HepG2 (cell line): ENCODE results near the gene FAM169A. TPM values are rescaled to one million over a fixed set of nuclear protein-coding genes. Genes with fewer than 3 reads are reported as not detected.
A peak's percentile ranks its signal among the peaks of the same experiment; 100 is the strongest.

Source experiments
- DPF2 ChIP-seq: sonication (generic); formaldehyde crosslinking; IDR thresholded peaks from 2 replicates; pipeline ENCODE4 v1.4.0; 2020; ENCODE audit warnings: mild to moderate bottlenecking, low read depth, missing genetic modification reagents, borderline replicate concordance
- ISX ChIP-seq: sonication (generic); formaldehyde crosslinking; conservative IDR thresholded peaks from 2 replicates; pipeline ENCODE4 v1.5.0; 2020; ENCODE audit warnings: missing genetic modification reagents
- KDM6A ChIP-seq: IDR thresholded peaks from 2 replicates; pipeline ENCODE4 v1.6.1; 2016; ENCODE audit warnings: low read depth
- POLR2G ChIP-seq: fragments of 200-400 bp; formaldehyde crosslinking; IDR thresholded peaks from 2 replicates; pipeline ENCODE4 v1.6.1; 2018; ENCODE audit warnings: mild to moderate bottlenecking, low read depth, low read length, moderate library complexity
- RBFOX2 ChIP-seq: fragments of 200-400 bp; formaldehyde crosslinking; IDR thresholded peaks from 2 replicates; pipeline ENCODE4 v1.6.1; 2017; ENCODE audit warnings: low read depth, mild to moderate bottlenecking, low read length
- SIN3A ChIP-seq: IDR thresholded peaks from 2 replicates; pipeline ENCODE4 v1.6.1; 2011; ENCODE audit warnings: low read depth, mild to moderate bottlenecking, control low read depth, low read length, borderline replicate concordance
- SMAD1 ChIP-seq: sonication (generic); formaldehyde crosslinking; IDR thresholded peaks from 2 replicates; pipeline ENCODE4 v1.4.0; 2020; ENCODE audit warnings: missing genetic modification reagents, low read depth, mild to moderate bottlenecking, borderline replicate concordance
- SMAD3 ChIP-seq: sonication (generic); formaldehyde crosslinking; IDR thresholded peaks from 2 replicates; pipeline ENCODE4 v1.4.0; 2020; ENCODE audit warnings: missing genetic modification reagents
- THAP11 ChIP-seq: IDR thresholded peaks from 2 replicates; pipeline ENCODE4 v1.6.1; 2016; ENCODE audit warnings: missing biosample characterization, missing genetic modification reagents
- TOPORS ChIP-seq: sonication (generic); formaldehyde crosslinking; IDR thresholded peaks from 2 replicates; pipeline ENCODE4 v1.8.0; 2023; ENCODE audit warnings: mild to moderate bottlenecking, missing genetic modification reagents
- ZFP37 ChIP-seq: sonication (generic); formaldehyde crosslinking; IDR thresholded peaks from 2 replicates; pipeline ENCODE4 v1.4.0; 2020; ENCODE audit warnings: missing genetic modification reagents, borderline replicate concordance
- ZNF121 ChIP-seq: sonication (generic); formaldehyde crosslinking; IDR thresholded peaks from 2 replicates; pipeline ENCODE4 v1.5.0; 2020; ENCODE audit warnings: mild to moderate bottlenecking, missing genetic modification reagents
- ZNF232 ChIP-seq: sonication (generic); formaldehyde crosslinking; IDR thresholded peaks from 2 replicates; pipeline ENCODE4 v1.4.0; 2020; ENCODE audit warnings: missing genetic modification reagents, borderline replicate concordance
- ZNF235 ChIP-seq: sonication (generic); formaldehyde crosslinking; IDR thresholded peaks from 2 replicates; pipeline ENCODE4 v1.8.1; 2023; ENCODE audit warnings: mild to moderate bottlenecking, missing genetic modification reagents, borderline replicate concordance
- ZNF629 ChIP-seq: sonication (generic); formaldehyde crosslinking; conservative IDR thresholded peaks from 2 replicates; pipeline ENCODE4 v1.5.0; 2020; ENCODE audit warnings: missing genetic modification reagents
- ZNF709 ChIP-seq: sonication (generic); formaldehyde crosslinking; IDR thresholded peaks from 2 replicates; pipeline ENCODE4 v1.5.0; 2020; ENCODE audit warnings: mild to moderate bottlenecking, missing genetic modification reagents
- ZSCAN25 ChIP-seq: sonication (generic); formaldehyde crosslinking; IDR thresholded peaks from 2 replicates; pipeline ENCODE4 v1.8.0; 2022; ENCODE audit warnings: mild to moderate bottlenecking, missing genetic modification reagents
- polyA plus RNA-seq, 8 experiments: library from polyadenylated mRNA; depleted of rRNA in 3 of 8; stranded (reverse) in 7 of 8; unstranded in 1 of 8; fragments of >200 nt; fragmentation: Illumina TruSeq in 4 of 8; extraction: Trizol in 4 of 8; gene quantifications; 2 replicates each; pipeline versions ENCODE4 v1.2.1 to v1.2.3, GENCODE V29; 2011 to 2016; ENCODE audit warnings: low read depth in 4 of 8, missing spikeins in 1 of 8, mixed read lengths in 1 of 8; ENCODE audit not compliant: insufficient read depth in 1 of 8
- total RNA-seq, 5 experiments: library from RNA; depleted of rRNA; stranded (reverse); fragments of >200 nt; fragmentation: Illumina TruSeq; extraction: Trizol; gene quantifications; 2 replicates each; pipeline ENCODE4 v1.2.3, GENCODE V29; 2016; ENCODE audit warnings: low read depth in 1 of 5
- TF ChIP-seq, protein P1 (sequence below): fragments of 450-650 bp; IDR thresholded peaks from 2 replicates; pipeline ENCODE4 v1.6.1; 2017; ENCODE audit warnings: mild to moderate bottlenecking
- TF ChIP-seq, protein P2 (sequence below), 2 experiments: fragments of 450-650 bp in 1 of 2; sonication (generic) in 1 of 2; formaldehyde crosslinking; IDR thresholded peaks; 2 replicates each; pipeline versions ENCODE4 v1.5.0 to v1.8.0; 2020 to 2022; ENCODE audit warnings: mild to moderate bottlenecking in 1 of 2, missing genetic modification reagents in 1 of 2
- TF ChIP-seq, protein P3 (sequence below): sonication (generic); formaldehyde crosslinking; IDR thresholded peaks from 2 replicates; pipeline ENCODE4 v1.5.0; 2020; ENCODE audit warnings: mild to moderate bottlenecking, missing genetic modification reagents, borderline replicate concordance
- TF ChIP-seq, protein P4 (sequence below): sonication (generic); formaldehyde crosslinking; IDR thresholded peaks from 2 replicates; pipeline ENCODE4 v1.8.0; 2022; ENCODE audit warnings: mild to moderate bottlenecking, missing genetic modification reagents, moderate library complexity

Gene FAM169A
- total and polyA plus RNA-seq, 2 of the 13 experiments (the other 11 are each of a cell fraction or from before 2014, with no cell fraction given) = 21.1 to 110 TPM

DNA sequence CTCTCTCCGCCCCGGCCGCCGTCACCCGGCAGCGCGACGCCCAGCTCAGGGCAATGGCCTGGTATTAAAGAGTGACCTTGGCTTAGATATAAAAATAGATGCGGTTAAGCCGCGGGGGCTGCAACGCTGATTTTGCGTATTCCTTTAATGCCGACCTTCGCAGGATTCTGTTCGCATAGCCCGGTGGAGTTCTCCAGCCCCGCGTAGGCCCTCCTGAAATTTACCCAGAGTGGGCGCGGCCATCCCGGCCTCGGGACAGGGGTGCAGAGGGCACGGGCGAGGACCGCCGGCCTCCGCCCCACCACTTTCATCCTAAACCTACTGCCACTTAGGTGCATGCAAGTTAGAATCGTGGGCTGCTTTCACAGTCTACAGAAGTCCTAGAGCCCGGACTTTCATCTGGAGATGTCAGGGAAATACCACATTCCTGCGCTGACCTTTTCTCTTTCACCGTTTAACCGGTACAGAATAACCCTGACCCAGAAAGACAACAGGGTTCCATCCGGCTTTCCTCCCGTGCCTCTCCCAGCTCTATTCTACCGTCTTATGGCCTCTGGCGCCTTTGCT is 492 bp upstream of the FAM169A start (continued):
- TF ChIP-seq, protein P1, sequence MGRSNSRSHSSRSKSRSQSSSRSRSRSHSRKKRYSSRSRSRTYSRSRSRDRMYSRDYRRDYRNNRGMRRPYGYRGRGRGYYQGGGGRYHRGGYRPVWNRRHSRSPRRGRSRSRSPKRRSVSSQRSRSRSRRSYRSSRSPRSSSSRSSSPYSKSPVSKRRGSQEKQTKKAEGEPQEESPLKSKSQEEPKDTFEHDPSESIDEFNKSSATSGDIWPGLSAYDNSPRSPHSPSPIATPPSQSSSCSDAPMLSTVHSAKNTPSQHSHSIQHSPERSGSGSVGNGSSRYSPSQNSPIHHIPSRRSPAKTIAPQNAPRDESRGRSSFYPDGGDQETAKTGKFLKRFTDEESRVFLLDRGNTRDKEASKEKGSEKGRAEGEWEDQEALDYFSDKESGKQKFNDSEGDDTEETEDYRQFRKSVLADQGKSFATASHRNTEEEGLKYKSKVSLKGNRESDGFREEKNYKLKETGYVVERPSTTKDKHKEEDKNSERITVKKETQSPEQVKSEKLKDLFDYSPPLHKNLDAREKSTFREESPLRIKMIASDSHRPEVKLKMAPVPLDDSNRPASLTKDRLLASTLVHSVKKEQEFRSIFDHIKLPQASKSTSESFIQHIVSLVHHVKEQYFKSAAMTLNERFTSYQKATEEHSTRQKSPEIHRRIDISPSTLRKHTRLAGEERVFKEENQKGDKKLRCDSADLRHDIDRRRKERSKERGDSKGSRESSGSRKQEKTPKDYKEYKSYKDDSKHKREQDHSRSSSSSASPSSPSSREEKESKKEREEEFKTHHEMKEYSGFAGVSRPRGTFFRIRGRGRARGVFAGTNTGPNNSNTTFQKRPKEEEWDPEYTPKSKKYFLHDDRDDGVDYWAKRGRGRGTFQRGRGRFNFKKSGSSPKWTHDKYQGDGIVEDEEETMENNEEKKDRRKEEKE = no peak
- TF ChIP-seq SMAD1 (CRISPR knock-in tag) = 0 out of 2 replicates have a peak, but pooled peaks have one; percentile 25
- TF ChIP-seq ZNF629 (CRISPR knock-in tag) = peak; percentile 18; the same call in 1 of the 2 replicates
- peak; percentile 15 for TF ChIP-seq RBFOX2
- no peak for TF ChIP-seq ZFP37
- TF ChIP-seq THAP11 (CRISPR knock-in tag) = peak; percentile 46
- 0 out of 2 replicates have a peak, but pooled peaks have one; percentile 2 for TF ChIP-seq TOPORS (CRISPR knock-in tag)
- TF ChIP-seq, protein P2, sequence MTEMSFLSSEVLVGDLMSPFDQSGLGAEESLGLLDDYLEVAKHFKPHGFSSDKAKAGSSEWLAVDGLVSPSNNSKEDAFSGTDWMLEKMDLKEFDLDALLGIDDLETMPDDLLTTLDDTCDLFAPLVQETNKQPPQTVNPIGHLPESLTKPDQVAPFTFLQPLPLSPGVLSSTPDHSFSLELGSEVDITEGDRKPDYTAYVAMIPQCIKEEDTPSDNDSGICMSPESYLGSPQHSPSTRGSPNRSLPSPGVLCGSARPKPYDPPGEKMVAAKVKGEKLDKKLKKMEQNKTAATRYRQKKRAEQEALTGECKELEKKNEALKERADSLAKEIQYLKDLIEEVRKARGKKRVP (CRISPR knock-in tag; IDR thresholded peaks at IDR 0.05) = no peak
- TF ChIP-seq ISX (CRISPR knock-in tag) = no peak
- no peak for TF ChIP-seq KDM6A (CRISPR knock-in tag)
- no peak for TF ChIP-seq ZNF235 (CRISPR knock-in tag)
- TF ChIP-seq, protein P3, sequence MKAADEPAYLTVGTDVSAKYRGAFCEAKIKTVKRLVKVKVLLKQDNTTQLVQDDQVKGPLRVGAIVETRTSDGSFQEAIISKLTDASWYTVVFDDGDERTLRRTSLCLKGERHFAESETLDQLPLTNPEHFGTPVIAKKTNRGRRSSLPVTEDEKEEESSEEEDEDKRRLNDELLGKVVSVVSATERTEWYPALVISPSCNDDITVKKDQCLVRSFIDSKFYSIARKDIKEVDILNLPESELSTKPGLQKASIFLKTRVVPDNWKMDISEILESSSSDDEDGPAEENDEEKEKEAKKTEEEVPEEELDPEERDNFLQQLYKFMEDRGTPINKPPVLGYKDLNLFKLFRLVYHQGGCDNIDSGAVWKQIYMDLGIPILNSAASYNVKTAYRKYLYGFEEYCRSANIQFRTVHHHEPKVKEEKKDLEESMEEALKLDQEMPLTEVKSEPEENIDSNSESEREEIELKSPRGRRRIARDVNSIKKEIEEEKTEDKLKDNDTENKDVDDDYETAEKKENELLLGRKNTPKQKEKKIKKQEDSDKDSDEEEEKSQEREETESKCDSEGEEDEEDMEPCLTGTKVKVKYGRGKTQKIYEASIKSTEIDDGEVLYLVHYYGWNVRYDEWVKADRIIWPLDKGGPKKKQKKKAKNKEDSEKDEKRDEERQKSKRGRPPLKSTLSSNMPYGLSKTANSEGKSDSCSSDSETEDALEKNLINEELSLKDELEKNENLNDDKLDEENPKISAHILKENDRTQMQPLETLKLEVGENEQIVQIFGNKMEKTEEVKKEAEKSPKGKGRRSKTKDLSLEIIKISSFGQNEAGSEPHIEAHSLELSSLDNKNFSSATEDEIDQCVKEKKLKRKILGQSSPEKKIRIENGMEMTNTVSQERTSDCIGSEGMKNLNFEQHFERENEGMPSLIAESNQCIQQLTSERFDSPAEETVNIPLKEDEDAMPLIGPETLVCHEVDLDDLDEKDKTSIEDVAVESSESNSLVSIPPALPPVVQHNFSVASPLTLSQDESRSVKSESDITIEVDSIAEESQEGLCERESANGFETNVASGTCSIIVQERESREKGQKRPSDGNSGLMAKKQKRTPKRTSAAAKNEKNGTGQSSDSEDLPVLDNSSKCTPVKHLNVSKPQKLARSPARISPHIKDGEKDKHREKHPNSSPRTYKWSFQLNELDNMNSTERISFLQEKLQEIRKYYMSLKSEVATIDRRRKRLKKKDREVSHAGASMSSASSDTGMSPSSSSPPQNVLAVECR (CRISPR knock-in tag) = peak; percentile 36; the same call in 1 of the 2 replicates
- TF ChIP-seq ZSCAN25 (CRISPR knock-in tag) = peak; percentile 57; the same call in 1 of the 2 replicates
- peak; percentile 31; the same call in 1 of the 2 replicates for TF ChIP-seq DPF2 (CRISPR knock-in tag)
- peak; percentile 57; the same call in 1 of the 2 replicates for TF ChIP-seq ZNF709 (CRISPR knock-in tag)
- peak; percentile 73 for TF ChIP-seq POLR2G
- TF ChIP-seq SMAD3 (CRISPR knock-in tag) = 0 out of 2 replicates have a peak, but pooled peaks have one; percentile 54
- TF ChIP-seq, protein P4, sequence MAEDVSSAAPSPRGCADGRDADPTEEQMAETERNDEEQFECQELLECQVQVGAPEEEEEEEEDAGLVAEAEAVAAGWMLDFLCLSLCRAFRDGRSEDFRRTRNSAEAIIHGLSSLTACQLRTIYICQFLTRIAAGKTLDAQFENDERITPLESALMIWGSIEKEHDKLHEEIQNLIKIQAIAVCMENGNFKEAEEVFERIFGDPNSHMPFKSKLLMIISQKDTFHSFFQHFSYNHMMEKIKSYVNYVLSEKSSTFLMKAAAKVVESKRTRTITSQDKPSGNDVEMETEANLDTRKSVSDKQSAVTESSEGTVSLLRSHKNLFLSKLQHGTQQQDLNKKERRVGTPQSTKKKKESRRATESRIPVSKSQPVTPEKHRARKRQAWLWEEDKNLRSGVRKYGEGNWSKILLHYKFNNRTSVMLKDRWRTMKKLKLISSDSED (CRISPR knock-in tag) = 0 out of 2 replicates have a peak, but pooled peaks have one; percentile 26
- TF ChIP-seq ZNF232 (CRISPR knock-in tag) = peak; percentile 77; the same call in 1 of the 2 replicates
- 0 out of 2 replicates have a peak, but pooled peaks have one; percentile 42 for TF ChIP-seq SIN3A
- TF ChIP-seq ZNF121 (CRISPR knock-in tag) = 0 out of 2 replicates have a peak, but pooled peaks have one; percentile 36
